ENCODE data around the gene KRT85.

- TF ChIP-seq CTCF (IDR thresholded peaks at IDR 0.05; ENCODE audit: low read length) (no peak), EZH2 (optimal IDR thresholded peaks at IDR 0.05; ENCODE audit: low read depth, low read length) (no peak)
Observed at GRCh38 chr12:52361553-52361952, 5.7 kb downstream of the KRT85 start.
